H9 (cell line): ENCODE measurements around the gene SLC12A9. TPM values are rescaled to one million over a fixed set of nuclear protein-coding genes. Genes with fewer than 3 reads are reported as not detected.

Source experiments
- DNase-seq: peaks from one replicate; pipeline ENCODE4 v3.0.0-alpha.2; 2017
- H2AFZ ChIP-seq: one replicate; pipeline ENCODE4 v1.6.1; 2013; ENCODE audit warnings: mild to moderate bottlenecking, low read length, control low read depth, moderate library complexity
- H2AK5ac ChIP-seq: 2 replicates; pipeline ENCODE4 v1.6.1; 2013; ENCODE audit warnings: low read length, control low read depth, mixed read lengths; ENCODE audit not compliant: insufficient read length
- H2BK120ac ChIP-seq: one replicate; pipeline ENCODE4 v1.6.1; 2013; ENCODE audit warnings: low read depth, mild to moderate bottlenecking, low read length, control low read depth, inconsistent platforms; ENCODE audit not compliant: poor library complexity, severe bottlenecking
- H2BK12ac ChIP-seq: 2 replicates; pipeline ENCODE4 v1.6.1; 2013; ENCODE audit warnings: low read length, control low read depth, mixed read lengths, low read depth; ENCODE audit not compliant: insufficient read length
- H2BK15ac ChIP-seq: 2 replicates; pipeline ENCODE4 v1.6.1; 2013; ENCODE audit warnings: low read depth, low read length, control low read depth
- H2BK20ac ChIP-seq: one replicate; pipeline ENCODE4 v1.6.1; 2013; ENCODE audit warnings: low read depth, mild to moderate bottlenecking, low read length, control low read depth, inconsistent platforms; ENCODE audit not compliant: poor library complexity, severe bottlenecking
- H2BK5ac ChIP-seq: 2 replicates; pipeline ENCODE4 v1.6.1; 2013; ENCODE audit warnings: low read length, control low read depth, mixed read lengths; ENCODE audit not compliant: insufficient read length
- H3K14ac ChIP-seq: 2 replicates; pipeline ENCODE4 v1.6.1; 2013; ENCODE audit warnings: low read length, control low read depth; ENCODE audit not compliant: insufficient read depth
- H3K18ac ChIP-seq: 2 replicates; pipeline ENCODE4 v1.6.1; 2013; ENCODE audit warnings: low read depth, mild to moderate bottlenecking, mixed read lengths, low read length, control low read depth; ENCODE audit not compliant: insufficient read length
- H3K23ac ChIP-seq: 2 replicates; pipeline ENCODE4 v1.6.1; 2013; ENCODE audit warnings: low read length, control low read depth, mixed read lengths, low read depth; ENCODE audit not compliant: insufficient read length
- H3K23me2 ChIP-seq: 2 replicates; pipeline ENCODE4 v1.6.1; 2013; ENCODE audit warnings: low read depth, mild to moderate bottlenecking, mixed read lengths, low read length, control low read depth; ENCODE audit not compliant: insufficient read length, poor library complexity, severe bottlenecking
- H3K27ac ChIP-seq: 2 replicates; pipeline ENCODE4 v1.5.1; 2013; ENCODE audit warnings: low read length, control low read depth, mixed read lengths, low read depth; ENCODE audit not compliant: insufficient read length
- H3K27me3 ChIP-seq: 2 replicates; pipeline ENCODE4 v1.6.1; 2013; ENCODE audit warnings: low read length, control low read depth, inconsistent platforms; ENCODE audit not compliant: insufficient read depth
- H3K4ac ChIP-seq: 2 replicates; pipeline ENCODE4 v1.6.1; 2013; ENCODE audit warnings: low read depth, mild to moderate bottlenecking, control low read depth, inconsistent platforms, low read length, moderate library complexity
- H3K4me1 ChIP-seq: 2 replicates; pipeline ENCODE4 v1.6.1; 2013; ENCODE audit warnings: low read length, control low read depth, inconsistent platforms; ENCODE audit not compliant: insufficient read depth
- H3K4me2 ChIP-seq: 2 replicates; pipeline ENCODE4 v1.6.1; 2013; ENCODE audit warnings: low read length, control low read depth, mixed read lengths; ENCODE audit not compliant: insufficient read length, insufficient read depth
- H3K56ac ChIP-seq: 2 replicates; pipeline ENCODE4 v1.6.1; 2013; ENCODE audit warnings: low read depth, mild to moderate bottlenecking, mixed read lengths, low read length, control low read depth; ENCODE audit not compliant: insufficient read length
- H3K79me1 ChIP-seq: 2 replicates; pipeline ENCODE4 v1.6.1; 2013; ENCODE audit warnings: low read depth, mild to moderate bottlenecking, moderate library complexity, low read length, control low read depth, inconsistent platforms; ENCODE audit not compliant: insufficient read depth, poor library complexity, severe bottlenecking
- H3K79me2 ChIP-seq: 2 replicates; pipeline ENCODE4 v1.6.1; 2013; ENCODE audit warnings: low read length, control low read depth, inconsistent platforms; ENCODE audit not compliant: insufficient read depth
- H3K9ac ChIP-seq: 2 replicates; pipeline ENCODE4 v1.6.1; 2013; ENCODE audit warnings: low read length, control low read depth, mixed read lengths; ENCODE audit not compliant: insufficient read length; ENCODE audit errors: extremely low read depth
- H3K9me3 ChIP-seq: one replicate; pipeline ENCODE4 v1.6.1; 2013; ENCODE audit warnings: low read depth, low read length, inconsistent platforms; ENCODE audit not compliant: control insufficient read depth
- H3T11ph ChIP-seq: one replicate; pipeline ENCODE4 v1.6.1; 2013; ENCODE audit warnings: mild to moderate bottlenecking, low read length, control low read depth, inconsistent platforms
- H4K20me1 ChIP-seq: one replicate; pipeline ENCODE4 v1.6.1; 2013; ENCODE audit not compliant: control insufficient read depth, insufficient read length, insufficient read depth
- H4K5ac ChIP-seq: 2 replicates; pipeline ENCODE4 v1.6.1; 2013; ENCODE audit warnings: low read depth, mild to moderate bottlenecking, mixed read lengths, low read length, control low read depth; ENCODE audit not compliant: insufficient read length
- H4K8ac ChIP-seq: replicated peaks from 2 replicates; pipeline ENCODE4 v1.6.1; 2013; ENCODE audit warnings: low read length, control low read depth, mixed read lengths, low read depth; ENCODE audit not compliant: insufficient read length
- H4K91ac ChIP-seq: 2 replicates; pipeline ENCODE4 v1.6.1; 2013; ENCODE audit warnings: low read depth, mild to moderate bottlenecking, moderate library complexity, mixed read lengths, low read length, control low read depth; ENCODE audit not compliant: insufficient read length
- H3K27ac Mint-ChIP-seq, 3 experiments: 2 replicates in 2 of 3; 3 replicates in 1 of 3; pipeline ENCODE4 v1.8.0; 2020 to 2021; ENCODE audit warnings: mixed read lengths in 3 of 3, mild to moderate bottlenecking in 1 of 3, moderate library complexity in 1 of 3
- H3K27me3 Mint-ChIP-seq: 2 replicates; pipeline ENCODE4 v1.8.0; 2021; ENCODE audit warnings: low read depth, mild to moderate bottlenecking, moderate library complexity, mixed read lengths
- H3K36me3 Mint-ChIP-seq, 3 experiments: 2 replicates in 2 of 3; 3 replicates in 1 of 3; pipeline ENCODE4 v1.8.0; 2020 to 2021; ENCODE audit warnings: low read depth in 3 of 3, mixed read lengths in 3 of 3; ENCODE audit not compliant: insufficient read depth in 1 of 3
- H3K4me1 Mint-ChIP-seq, 2 experiments: 2 replicates each; pipeline ENCODE4 v1.8.0; 2020; ENCODE audit warnings: mixed read lengths in 2 of 2
- H3K4me3 Mint-ChIP-seq, 2 experiments: 2 replicates in 1 of 2; 3 replicates in 1 of 2; pipeline ENCODE4 v1.8.0; 2020 to 2021; ENCODE audit warnings: mild to moderate bottlenecking in 2 of 2, mixed read lengths in 2 of 2, moderate library complexity in 1 of 2
- H3K9me3 Mint-ChIP-seq, 2 experiments: 2 replicates in 1 of 2; 3 replicates in 1 of 2; pipeline ENCODE4 v1.8.0; 2020; ENCODE audit warnings: mild to moderate bottlenecking in 2 of 2, mixed read lengths in 2 of 2, moderate library complexity in 1 of 2
- CTCF ChIP-seq: fragments of 200-600 bp; sonication (generic); conservative IDR thresholded peaks from 3 replicates; pipeline ENCODE4 v1.8.0; 2021; ENCODE audit warnings: antibody characterized with exemption, mild to moderate bottlenecking
- WGBS: extraction: QIAGEN DNeasy Blood & Tissue Kit; methylation state at CpG from one replicate; pipeline ENCODE4 v1.1.7; 2013; ENCODE audit warnings: missing lambda C conversion rate, low lambda C conversion rate, mixed read lengths; ENCODE audit not compliant: insufficient read length; ENCODE audit errors: extremely low coverage; 5-methylcytosine and 5-hydroxymethylcytosine counted together
- total RNA-seq: library from RNA; stranded (reverse); gene quantifications from 2 replicates; pipeline ENCODE4 v1.2.1, GENCODE V29; 2021

The SLC12A9 gene
- total RNA-seq, 1 experiment from 2014 or later, result 43.0 TPM

- DNase-seq, result no peak
- H2BK120ac ChIP-seq, result no peak overlapping the region
- TF ChIP-seq CTCF, result no peak
Measured at GRCh38 chr7:100817097-100817496, 35.4 kb upstream of the SLC12A9 start.

More at GRCh38 chr7:100817097-100817496, 35.4 kb upstream of the SLC12A9 start:
- Mint-ChIP-seq H3K4me3 (no peak overlapping the region), H3K27me3 (no peaks in the 10 kb centered on the region; the same call in 1 of the 2 replicates), H3K36me3 (peaks cover 52 to 91% (median 89%) of the 10 kb centered on the region in 3 experiments; a peak in 6 of 7 replicates), H3K9me3 (no peaks in the 10 kb centered on the region), H3K4me1 (no peaks in the 10 kb centered on the region), H3K27ac (no peak overlapping the region; a peak in 1 of 7 replicates)
- Histone ChIP-seq H4K20me1 (no peaks in the 10 kb centered on the region), H4K8ac (no peak overlapping the region), H3K23ac (no peak overlapping the region), H3K4ac (no peak overlapping the region), H3K79me1 (peaks cover 6% of the 10 kb centered on the region), H3K27me3 (no peaks in the 10 kb centered on the region), H4K5ac (no peak overlapping the region), H3K18ac (no peak overlapping the region), H2AFZ (no peak overlapping the region), H2AK5ac (no peak overlapping the region), H4K91ac (no peak overlapping the region), H2BK5ac (no peak overlapping the region), H2BK20ac (no peak overlapping the region), H2BK15ac (no peak overlapping the region), H2BK12ac (no peak overlapping the region), H3K14ac (no peak overlapping the region), H3K9ac (no peak overlapping the region), H3K23me2 (no peaks in the 10 kb centered on the region), H3K79me2 (no peaks in the 10 kb centered on the region), H3K9me3 (no peaks in the 10 kb centered on the region), H3T11ph (no peak overlapping the region), H3K27ac (no peak overlapping the region), H3K4me2 (no peak overlapping the region), H3K56ac (no peak overlapping the region), H3K4me1 (no peaks in the 10 kb centered on the region)
- WGBS, result no CpG with 5 or more reads among the region's 19 CpGs
